GM21360 (cell line): Measurements from ENCODE around the gene UBASH3B.
"Not testable (repeated sequence)": the region's sequence is repeated elsewhere in the genome, so short reads cannot be mapped to it uniquely, and the experiment has no call there.

ENCODE experiments used
- ATAC-seq: cut with Tn5 transposase; IDR thresholded peaks from one replicate; pipeline ENCODE4 v1.9.1; 2021; ENCODE audit warnings: mild to moderate bottlenecking, moderate library complexity; ENCODE audit not compliant: unreplicated experiment

Gene UBASH3B

DNA sequence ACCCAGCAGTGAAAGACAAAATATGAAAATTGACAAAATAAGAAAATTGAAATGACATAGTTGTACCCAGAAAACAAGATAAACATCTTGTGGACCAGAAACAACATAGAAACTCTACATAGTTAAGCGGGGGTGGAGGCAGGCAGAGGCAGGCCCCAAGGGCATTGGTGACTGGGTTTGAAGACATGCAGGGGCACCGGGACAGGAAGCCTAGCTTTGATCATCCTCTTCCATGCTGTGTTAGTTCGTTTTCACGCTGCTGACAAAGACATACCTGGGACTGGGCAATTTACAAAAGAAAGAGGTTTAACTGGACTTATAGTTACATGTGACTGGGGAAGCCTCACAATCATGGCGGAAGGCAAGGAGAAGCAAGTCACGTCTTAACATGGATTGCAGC is 149.3 kb downstream of the UBASH3B start:
- ATAC-seq = no peak

DNA sequence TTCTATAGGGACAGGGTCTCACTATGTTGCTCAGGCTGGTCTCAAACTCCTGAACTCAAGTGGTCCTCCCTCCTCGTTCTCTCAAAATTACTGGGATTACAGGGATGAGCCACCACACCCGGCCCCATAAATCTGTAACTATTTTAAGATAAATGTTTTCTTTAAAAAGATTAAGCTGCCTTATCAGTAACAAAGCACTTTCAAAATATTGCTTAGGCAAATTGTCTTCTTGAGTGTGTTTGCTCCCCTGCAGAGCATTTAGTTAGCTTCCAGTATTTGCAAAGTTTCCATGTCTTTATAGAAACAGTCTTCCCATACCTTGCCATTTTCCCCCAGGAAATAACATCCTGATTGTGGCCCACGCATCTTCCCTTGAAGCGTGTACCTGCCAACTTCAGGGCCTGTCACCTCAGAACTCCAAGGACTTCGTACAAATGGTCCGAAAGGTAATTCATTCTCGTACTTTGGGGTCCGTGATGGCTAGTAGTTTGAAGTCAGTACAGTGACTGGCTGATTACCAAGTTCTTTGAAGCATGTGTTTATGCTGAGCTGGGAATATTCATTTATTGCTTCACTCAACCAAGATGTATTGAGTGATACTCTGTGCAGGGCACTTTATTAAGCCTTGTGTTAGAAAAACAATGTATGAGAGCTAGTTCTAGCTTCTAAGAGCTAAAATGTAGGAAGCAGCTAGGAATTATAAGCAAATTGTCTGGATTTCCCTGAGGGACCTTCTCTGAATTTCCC is 152.4 kb downstream of the UBASH3B start:
- ATAC-seq = no peak

DNA sequence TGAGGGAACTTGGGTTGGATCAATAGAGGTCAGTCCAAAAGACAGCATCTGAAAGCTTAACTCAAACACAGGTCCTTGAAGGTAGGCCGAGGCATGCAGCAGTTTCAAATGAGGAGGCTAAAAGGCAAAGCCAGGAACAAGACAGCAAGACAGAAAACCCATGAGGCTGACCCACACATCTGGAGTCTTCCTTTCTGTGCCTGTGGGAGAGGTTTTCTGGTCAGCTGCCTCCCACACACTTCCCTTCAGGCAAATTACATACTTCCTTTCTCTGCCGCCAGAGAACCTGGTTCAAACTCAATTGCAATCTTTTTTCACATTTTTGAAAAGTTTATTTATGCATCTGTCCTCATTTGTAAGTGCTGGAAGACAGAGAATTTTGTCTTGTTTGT is 153.0 kb downstream of the UBASH3B start:
- ATAC-seq = peak; percentile 77

DNA sequence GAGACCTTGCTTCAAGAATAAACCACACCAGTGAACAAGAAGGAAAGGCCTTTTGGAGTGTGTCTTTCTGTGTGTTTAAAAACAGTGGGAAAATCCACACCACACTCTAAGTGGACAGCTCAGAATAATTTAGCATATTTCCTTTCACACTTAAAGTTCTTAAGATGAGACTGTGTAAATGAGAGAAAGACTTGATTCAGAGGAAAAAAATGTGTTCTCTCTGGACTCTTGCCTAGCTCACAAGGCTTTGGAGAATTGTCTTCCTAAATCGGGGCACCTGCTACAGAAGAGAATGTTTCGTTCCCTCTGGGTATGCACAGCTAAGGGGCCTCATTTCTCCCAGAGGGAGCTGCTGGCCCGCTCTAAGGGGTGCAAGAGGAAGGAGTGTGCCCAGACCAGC is 154.3 kb downstream of the UBASH3B start:
- no peak for ATAC-seq

DNA sequence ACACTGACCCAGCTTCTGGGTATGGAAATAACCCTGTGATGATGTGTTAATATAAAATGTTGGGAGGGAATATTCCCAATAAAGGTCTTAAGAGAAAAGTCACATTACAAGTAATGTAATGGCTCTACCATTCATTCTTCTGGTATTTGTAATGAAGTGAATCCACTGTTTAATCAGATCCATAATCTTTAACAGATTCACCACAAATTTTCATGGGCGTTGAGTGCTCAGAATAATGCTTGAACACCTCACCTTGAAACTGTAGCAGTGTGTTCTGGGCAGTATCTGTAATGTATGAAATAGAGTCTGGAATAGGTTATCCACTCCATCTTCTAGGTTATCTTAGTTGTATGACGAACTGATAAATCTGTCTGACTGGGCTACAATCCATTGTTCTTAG is 156.2 kb downstream of the UBASH3B start:
- no peak for ATAC-seq

DNA sequence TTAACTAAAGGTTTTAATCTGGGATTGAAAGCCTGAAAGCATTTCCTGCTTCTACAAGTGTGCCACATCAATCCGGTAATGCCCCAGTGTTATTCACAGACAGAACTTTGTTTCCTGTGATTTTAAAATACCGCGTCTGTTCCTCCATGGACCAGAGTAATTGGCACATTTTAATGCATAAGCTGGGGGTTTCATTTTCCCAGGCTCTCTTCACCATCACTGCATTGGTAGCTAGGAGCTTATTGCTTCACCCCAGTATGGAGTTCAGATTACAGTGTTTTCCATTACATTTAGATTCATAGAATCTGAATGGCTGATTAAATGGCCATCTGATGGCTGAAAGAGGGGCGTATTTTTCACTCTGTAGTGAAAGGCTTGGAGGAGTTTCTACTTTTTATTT is 157.1 kb downstream of the UBASH3B start:
- ATAC-seq = no peak

DNA sequence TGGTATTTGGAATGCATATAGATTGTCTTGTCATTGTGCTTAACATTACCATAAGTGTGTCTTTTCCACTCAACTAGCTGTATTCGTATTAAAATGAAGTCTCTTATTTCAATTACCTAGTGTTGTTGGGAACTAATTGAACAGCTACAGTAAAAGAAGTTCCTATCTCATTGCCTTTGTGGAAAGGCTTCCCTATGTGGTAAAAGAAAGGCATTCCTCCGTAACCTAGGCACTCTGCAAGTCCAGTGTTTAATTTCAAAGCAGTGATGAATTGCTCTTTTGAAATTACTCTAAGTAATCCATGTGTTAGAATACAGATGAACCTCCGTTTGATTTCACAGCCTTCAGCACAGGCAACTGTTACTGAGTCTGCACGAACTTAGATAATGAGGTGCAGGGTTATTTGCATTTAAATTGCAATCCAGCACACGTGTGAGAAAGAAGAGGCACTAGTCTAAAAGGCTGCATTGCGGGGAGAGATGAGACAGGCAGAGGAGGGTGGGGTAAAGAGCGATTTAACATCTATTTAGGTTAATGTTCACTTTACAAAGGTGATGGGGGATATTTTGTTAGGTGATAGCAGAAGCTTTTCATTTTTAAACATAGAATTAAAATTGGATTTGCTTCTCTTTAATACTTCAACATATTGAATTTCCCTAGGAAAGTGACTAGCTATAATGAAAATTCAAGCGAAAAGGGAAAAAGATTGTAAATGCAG is 157.8 kb downstream of the UBASH3B start:
- ATAC-seq = no peak

DNA sequence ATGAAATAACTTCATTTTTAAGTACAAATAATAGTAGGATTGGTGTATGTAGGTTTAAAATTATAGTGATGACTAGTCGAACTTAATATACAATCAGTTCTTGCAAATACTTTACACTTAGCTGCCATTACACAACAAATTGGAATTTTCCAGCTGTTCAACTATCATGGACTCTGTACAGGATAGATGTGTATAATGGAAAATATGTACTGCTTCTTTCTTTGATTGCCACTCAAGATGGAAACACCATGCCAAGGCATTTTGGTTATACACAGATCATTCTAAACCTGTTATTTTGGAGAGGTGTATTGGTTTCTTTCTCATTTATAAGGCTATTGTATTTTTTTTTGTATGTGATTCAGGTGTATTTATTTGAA is 158.4 kb downstream of the UBASH3B start:
- no peak for ATAC-seq

DNA sequence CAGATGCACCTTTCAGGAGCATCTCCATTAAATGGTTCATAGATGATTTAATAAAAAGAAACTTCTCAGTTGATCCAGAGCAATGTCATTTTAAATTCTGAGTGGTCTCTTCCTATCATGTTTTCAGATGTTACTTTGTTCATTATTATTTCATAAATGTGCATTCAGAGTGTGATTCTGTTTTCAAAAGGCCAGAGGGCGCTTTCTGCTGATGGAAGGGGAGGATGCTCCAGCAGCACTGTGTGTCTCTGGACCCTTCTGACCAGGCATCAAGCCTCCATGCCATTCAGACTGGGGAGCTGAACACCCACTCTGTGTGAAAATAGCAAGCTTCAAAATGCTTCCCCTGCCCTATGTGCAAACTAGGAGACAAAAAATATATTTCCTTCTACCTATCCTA is 158.9 kb downstream of the UBASH3B start:
- no peak for ATAC-seq

DNA sequence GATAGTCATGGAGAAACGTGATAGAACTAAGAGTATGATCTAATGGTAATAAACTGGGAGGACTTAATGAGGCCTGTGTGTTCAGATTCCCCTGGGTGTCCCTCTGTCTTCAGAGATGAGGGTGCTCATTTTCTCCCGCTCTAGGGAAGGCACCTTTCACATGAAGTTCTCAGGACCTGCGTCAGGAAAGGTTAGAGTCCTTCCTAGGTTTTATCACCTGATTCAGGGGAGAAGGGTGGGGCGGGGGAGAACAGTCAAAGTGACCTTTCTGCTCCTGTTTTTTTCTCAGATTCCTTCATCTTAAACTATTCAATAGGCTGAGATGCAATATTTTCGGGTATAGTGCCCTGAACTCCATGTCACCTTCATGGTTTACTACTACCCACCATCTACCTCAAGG is 160.4 kb downstream of the UBASH3B start:
- ATAC-seq = no peak

DNA sequence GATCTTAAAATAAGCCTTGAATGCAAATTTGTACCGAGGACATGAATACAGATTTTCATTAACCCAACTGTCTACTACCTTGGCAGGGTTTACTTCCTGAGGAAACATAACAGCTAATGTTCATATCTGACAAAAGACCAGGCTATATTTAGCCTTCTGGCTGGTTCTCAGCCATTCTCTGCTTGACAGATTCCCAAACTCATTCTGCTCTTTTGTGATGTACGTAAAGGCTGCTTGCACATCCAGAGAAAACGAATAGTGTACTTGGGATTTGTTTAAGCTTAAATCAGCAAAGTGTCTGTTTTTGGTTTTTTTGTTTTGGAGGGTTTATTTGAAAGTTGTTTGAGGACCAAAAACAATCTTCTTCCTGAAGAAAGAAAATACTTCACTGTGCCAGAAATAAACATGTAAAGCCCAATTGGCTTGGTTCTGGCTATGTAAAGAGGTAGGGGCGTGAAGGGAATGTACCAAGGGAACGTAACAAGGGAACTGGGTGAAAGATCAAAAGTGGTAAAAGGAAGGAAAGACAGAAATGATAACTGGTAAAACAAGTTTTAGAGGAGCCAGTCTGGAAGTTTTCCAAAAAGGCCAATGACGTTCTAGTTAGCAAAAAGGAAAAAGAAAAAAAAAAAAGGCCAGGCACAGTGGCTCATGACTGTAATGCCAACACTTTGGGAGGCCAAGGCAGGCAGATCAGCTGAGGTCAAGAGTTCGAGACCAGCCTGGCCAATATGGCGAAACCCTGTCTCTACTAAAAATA is 161.4 kb downstream of the UBASH3B start:
- ATAC-seq = no peak

DNA sequence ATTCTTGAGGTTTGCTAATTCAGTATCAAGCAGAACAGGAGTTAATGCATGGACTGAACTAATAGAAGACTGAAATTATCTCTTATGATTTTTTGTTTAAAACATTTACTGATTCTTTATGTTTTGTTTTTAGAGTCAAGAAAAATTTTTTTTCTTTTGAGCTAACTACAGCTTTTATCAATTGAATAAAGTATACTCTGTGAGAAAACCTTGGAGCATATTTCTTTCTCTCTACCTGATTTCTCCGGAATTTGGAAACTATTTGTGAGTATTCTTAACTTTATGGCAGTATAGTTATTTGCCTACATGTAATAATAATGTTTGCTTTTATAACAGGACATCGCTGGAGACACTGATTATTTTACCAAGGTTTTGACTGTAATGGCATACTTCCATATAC is 164.6 kb downstream of the UBASH3B start:
- no peak for ATAC-seq

DNA sequence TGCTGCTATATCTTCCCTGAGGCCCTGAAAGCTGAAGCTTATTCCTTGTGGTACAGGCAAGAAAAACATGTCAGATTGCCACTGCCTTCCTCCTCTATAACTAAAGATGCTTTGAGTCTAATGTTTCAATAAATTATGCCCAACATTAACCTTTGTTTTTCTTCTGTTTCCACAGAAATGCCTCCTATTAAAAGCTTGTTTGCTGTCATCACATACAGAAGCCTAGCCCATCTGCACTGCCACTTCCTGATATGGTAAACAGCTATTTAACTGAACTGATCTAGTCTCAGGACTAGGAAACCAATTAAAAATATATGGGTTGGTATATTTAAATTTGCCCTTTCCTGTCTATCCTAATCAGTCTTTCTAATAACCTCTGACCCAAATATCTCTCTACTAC is 165.6 kb downstream of the UBASH3B start:
- no peak for ATAC-seq

DNA sequence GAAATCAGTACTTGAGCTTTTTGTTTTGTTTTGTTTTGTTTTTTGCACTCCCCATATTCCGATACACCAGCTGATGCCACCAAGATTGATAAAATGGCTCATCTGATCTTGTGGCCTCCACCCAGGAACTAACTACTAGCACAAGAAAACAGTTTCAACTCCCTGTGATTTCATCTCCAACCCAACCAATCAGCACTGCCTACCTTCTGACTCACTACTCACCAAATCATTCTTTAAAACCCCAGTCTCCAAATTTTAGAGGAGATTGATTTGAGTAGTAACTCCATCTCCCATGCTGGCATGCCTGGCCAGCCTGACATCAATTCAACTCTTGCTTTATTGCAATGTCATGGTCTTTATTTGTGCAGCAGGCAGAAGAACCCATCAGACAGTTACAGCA is 166.7 kb downstream of the UBASH3B start:
- ATAC-seq = no peak

DNA sequence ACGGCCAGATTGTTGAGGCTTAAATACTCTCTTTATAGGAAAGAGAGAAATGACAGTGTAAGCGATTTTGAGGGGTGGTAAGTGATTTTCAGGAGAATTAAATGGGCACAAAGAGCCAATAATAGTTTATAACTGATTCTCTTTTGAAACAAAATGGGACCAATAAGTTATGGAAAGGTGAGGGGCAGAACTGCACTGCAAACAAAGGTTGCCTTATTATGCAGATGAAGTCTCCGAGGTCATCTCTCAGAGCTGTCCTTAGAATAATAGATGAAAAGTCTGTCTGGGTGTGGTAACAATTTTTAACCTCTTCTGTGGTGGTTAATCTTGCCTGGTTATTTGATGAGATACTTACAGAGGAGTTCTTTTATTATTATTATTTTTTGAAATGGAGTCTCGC is 168.0 kb downstream of the UBASH3B start:
- ATAC-seq = no peak

DNA sequence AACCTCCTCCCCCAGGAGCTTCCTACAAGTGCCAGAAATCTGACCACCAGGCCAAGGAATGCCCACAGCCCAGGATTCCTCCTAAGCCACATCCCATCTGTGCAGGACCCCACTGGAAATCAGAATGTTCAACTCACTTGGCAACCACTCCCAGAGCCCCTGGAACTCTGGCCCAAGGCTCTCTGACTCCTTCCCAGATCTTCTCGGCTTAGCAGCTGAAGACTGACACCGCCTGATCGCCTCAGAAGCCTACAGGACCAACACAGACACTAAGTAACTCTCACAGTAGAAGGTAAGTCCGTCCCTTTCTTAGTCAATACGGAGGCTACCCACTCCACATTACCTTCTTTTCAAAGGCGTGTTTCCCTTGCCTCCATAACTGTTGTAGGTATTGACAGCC is 173.8 kb downstream of the UBASH3B start:
- not testable (repeated sequence) for ATAC-seq

DNA sequence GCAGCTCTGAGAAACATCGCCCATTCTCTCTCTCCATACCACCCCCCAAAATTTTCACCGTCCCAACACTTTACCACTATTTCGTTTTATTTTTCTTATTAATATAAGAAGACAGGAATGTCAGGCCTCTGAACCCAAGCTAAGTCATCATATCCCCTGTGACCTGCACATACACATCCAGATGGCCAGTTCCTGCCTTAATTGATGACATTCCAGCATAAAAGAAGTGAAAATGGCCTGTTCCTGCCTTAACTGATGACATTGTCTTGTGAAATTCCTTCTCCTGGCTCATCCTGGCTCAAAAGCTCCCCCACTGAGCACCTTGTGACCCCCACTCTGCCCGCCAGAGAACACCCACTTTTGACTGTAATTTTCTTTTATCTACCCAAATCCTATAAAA is 176.8 kb downstream of the UBASH3B start:
- not testable (repeated sequence) for ATAC-seq

DNA sequence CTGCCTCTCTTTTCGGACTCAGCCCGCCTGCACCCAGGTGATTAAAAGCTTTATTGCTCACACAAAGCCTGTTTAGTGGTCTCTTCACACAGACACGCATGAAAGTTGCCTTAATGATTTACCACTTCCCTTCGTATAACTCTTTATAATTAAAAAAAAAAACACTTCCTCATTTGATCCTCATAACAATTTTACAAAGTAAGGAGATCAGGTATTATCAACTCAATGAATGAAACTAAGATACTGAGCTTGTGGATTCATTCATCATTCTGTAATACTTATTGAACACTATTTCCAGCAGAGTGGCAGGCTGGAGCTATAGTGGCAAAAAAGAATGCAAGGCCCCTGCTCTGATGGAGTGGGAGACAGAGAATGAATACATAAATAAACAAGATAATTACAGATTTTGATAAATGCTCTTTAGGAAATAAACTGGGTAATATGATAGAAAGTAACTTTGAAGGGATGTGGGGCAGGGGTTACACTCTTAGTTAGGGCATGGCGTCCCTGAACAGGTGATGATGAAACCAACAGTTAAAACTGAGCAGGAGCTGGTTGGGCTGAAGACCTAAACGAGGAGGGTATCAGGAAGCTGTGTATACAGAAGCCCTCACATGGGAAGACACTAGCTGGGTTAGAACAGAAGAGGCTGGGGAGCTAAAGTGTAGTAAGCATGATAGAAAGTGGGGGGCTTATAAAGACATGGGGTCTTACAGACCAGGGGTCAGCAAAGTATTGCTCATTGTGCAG is 177.4 kb downstream of the UBASH3B start:
- ATAC-seq = no peak

DNA sequence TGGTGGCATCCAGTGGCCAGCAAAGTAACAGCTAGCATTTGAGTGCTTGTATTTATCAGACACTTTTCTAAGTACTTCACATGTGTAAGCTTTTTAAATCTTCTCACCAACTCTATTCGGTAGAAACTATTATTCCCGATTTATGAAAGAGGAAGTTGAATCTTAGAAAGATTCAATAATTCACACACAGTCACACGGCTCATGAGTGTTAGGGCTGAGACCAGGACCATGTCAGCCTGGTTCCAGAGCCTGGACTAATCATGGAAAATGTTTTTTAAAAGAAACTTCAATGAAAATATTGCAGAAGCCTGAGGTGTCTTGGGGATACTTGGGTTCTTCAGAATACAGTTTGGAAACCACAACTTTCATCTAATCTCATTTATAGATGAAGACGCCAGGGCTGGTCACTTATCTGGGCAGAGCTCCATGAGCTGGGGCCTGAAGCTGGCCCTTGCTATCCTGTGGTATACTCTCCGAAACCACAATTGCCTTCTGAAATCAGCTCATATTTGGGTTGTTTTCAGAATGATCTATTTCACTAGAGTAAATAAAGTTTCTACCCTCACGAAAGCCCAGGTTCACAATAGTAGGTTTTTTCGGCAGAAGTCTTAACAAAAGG is 178.4 kb downstream of the UBASH3B start:
- ATAC-seq = no peak

DNA sequence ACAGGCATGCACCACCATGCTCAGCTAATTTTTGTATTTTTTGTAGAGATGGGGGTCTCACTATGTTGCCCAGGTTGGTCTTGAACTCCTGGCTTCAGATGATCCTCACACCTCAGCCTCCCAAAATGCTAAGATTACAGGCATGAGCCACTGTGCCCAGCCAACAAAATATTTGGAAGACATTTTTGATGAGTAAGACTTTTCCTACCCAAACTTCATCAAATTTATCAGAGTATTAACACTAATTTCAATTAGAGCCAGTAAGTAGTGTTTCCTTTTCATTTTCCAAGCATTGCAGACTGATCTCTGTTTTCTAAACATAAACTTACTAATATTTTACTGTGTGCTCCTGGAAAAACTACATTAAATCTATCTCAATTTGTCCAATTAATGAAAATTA is 181.4 kb downstream of the UBASH3B start:
- ATAC-seq = no peak
